CD4-positive, alpha-beta T cell (primary cell): Measurements from ENCODE around the gene ARHGAP15. TPM values are rescaled to one million over a fixed set of nuclear protein-coding genes. Genes with fewer than 3 reads are reported as not detected.
A peak's percentile ranks its signal among the peaks of the same experiment; 100 is the strongest.

ENCODE experiments used
- ATAC-seq: fragments of 200-7000 bp; cut with Tn5 transposase; one replicate; pipeline ENCODE4 v1.10.0; 2022; ENCODE audit warnings: mild to moderate bottlenecking; ENCODE audit not compliant: poor library complexity
- CTCF ChIA-PET: fragments of 350-600 bp; sonication (Branson Sonifier 250); formaldehyde crosslinking; loops from one replicate; lab custom pipeline; 2021; ENCODE audit warnings: antibody characterized with exemption, inconsistent platforms; lab: Charles Lee
- POLR2A ChIA-PET: fragments of 350-600 bp; sonication (Branson Sonifier 250); formaldehyde crosslinking; loops from one replicate; lab custom pipeline; 2021; ENCODE audit warnings: antibody characterized with exemption, inconsistent platforms; lab: Charles Lee
- DNase-seq, 14 experiments: peaks; one replicate each; pipeline ENCODE4 v3.0.0-alpha.2; 2013 to 2020; ENCODE audit warnings: mixed read lengths in 2 of 14
- H3K27ac ChIP-seq, 2 donors: one replicate each; pipeline versions ENCODE4 v1.5.1 to v1.7.0; 2013; ENCODE audit warnings: low read length in 2 of 2, low read depth in 1 of 2, mild to moderate bottlenecking in 1 of 2
- H3K27me3 ChIP-seq, 2 experiments: 1 replicate in 1 of 2; 2 replicates in 1 of 2; pipeline versions ENCODE4 v1.6.1 to v1.7.0; 2013; ENCODE audit warnings: low read length in 2 of 2, control low read depth in 1 of 2, mild to moderate bottlenecking in 1 of 2, moderate library complexity in 1 of 2; ENCODE audit not compliant: insufficient read depth in 2 of 2, control insufficient read depth in 1 of 2
- H3K36me3 ChIP-seq: one replicate; pipeline ENCODE4 v1.6.1; 2013; ENCODE audit warnings: low read length, control low read depth; ENCODE audit not compliant: insufficient read depth
- H3K4me1 ChIP-seq: one replicate; pipeline ENCODE4 v1.6.1; 2013; ENCODE audit warnings: low read length, control low read depth; ENCODE audit not compliant: insufficient read depth
- H3K4me3 ChIP-seq: one replicate; pipeline ENCODE4 v1.5.1; 2013; ENCODE audit warnings: mild to moderate bottlenecking, low read length, moderate library complexity
- H3K9me3 ChIP-seq, 2 experiments: 1 replicate in 1 of 2; 2 replicates in 1 of 2; pipeline versions ENCODE4 v1.6.1 to v1.7.0; 2013; ENCODE audit warnings: low read length in 2 of 2, mild to moderate bottlenecking in 2 of 2, control low read depth in 1 of 2, moderate library complexity in 1 of 2; ENCODE audit not compliant: control insufficient read depth in 1 of 2, insufficient read depth in 1 of 2
- H3K27ac Mint-ChIP-seq: one replicate; pipeline ENCODE4 v1.8.0; 2020; ENCODE audit warnings: mixed read lengths
- H3K27me3 Mint-ChIP-seq: one replicate; pipeline ENCODE4 v1.8.0; 2021; ENCODE audit warnings: mixed read lengths
- H3K36me3 Mint-ChIP-seq: one replicate; pipeline ENCODE4 v1.8.0; 2021; ENCODE audit warnings: low read depth, mixed read lengths
- H3K4me1 Mint-ChIP-seq: one replicate; pipeline ENCODE4 v1.8.0; 2021; ENCODE audit warnings: low read depth, mixed read lengths
- H3K4me3 Mint-ChIP-seq: one replicate; pipeline ENCODE4 v1.8.0; 2020; ENCODE audit warnings: mild to moderate bottlenecking, mixed read lengths
- H3K9me3 Mint-ChIP-seq: one replicate; pipeline ENCODE4 v1.8.0; 2020; ENCODE audit warnings: mixed read lengths
- CTCF ChIP-seq: fragments of 200-600 bp; IDR thresholded peaks from one replicate; pipeline ENCODE4 v1.8.0; 2022; ENCODE audit warnings: antibody characterized with exemption, mild to moderate bottlenecking
- intact Hi-C, 2 experiments: fragments of 100-400 bp; cut with DNase I in 1 of 2; cut with micrococcal nuclease in 1 of 2; formaldehyde crosslinking; loops; one replicate each; pipeline versions ENCODE4 v1.15.1 to v1.9.0; 2023 to 2025; cut with DNase I, micrococcal nuclease
- total RNA-seq, 174 experiments: library from RNA in 2 of 174; stranded (reverse) in 2 of 174; gene quantifications; one replicate each; pipeline ENCODE4 v1.2.3 and lab custom pipeline; 2021 to 2026

Gene ARHGAP15
- total RNA-seq, 2 experiments from 2014 or later, result 158 to 165 TPM

GRCh38 chr2:143160732-143161707 is 31.8 kb downstream of the ARHGAP15 start:
- POLR2A ChIA-PET, result interaction anchor here (0.8 to 4.1 kb wide), 15 partner anchors 9 to 101 kb away, joined by 3 to 36 read pairs (median 5); partner anchors contain the start of gene ARHGAP15
- no peak for TF ChIP-seq CTCF

GRCh38 chr2:143162123-143162837 is 33.1 kb downstream of the ARHGAP15 start:
- intact Hi-C loops, result loop anchor here (1.0 to 2.0 kb wide), 4 partner anchors 51 to 97 kb away; no protein-coding TSS in a partner anchor
- Histone ChIP-seq H3K36me3 (peaks cover 50% of the 10 kb centered on the region), H3K27me3 (no peaks in the 10 kb centered on the region), H3K27ac (no peak overlapping the region), H3K9me3 (no peaks in the 10 kb centered on the region), H3K4me1 (peaks cover 13% of the 10 kb centered on the region), H3K4me3 (no peak overlapping the region)
- H3K27me3 Mint-ChIP-seq, result no peaks in the 10 kb centered on the region
- TF ChIP-seq CTCF, result peak; percentile 82
- H3K36me3 Mint-ChIP-seq, result peaks cover 89% of the 10 kb centered on the region
- ATAC-seq (peak; percentile 99), DNase-seq (peak; percentile 24 to 86 (median 55))
- H3K9me3 Mint-ChIP-seq, result no peaks in the 10 kb centered on the region
- CTCF ChIA-PET, result interaction anchor here (0.5 to 4.1 kb wide), 31 partner anchors 9 to 559 kb away, joined by 3 to 76 read pairs (median 5); partner anchors contain the start of gene ARHGAP15
- POLR2A ChIA-PET, result interaction anchor here (0.8 to 4.1 kb wide), 12 partner anchors 9 to 100 kb away, joined by 3 to 36 read pairs (median 6); partner anchors contain the start of gene ARHGAP15
- H3K27ac Mint-ChIP-seq, result peak overlapping the region; percentile 84
- peaks cover 95% of the 10 kb centered on the region for H3K4me1 Mint-ChIP-seq
- H3K4me3 Mint-ChIP-seq, result peak overlapping the region; percentile 2

More at GRCh38 chr2:143160732-143161707, 31.8 kb downstream of the ARHGAP15 start:
- H3K27ac ChIP-seq, result peak overlapping the region in 1 of 2 donors; percentile 35
- H3K27me3 Mint-ChIP-seq, result no peaks in the 10 kb centered on the region
- H3K27me3 ChIP-seq, result no peaks in the 10 kb centered on the region
- peaks cover 51% of the 10 kb centered on the region for H3K36me3 ChIP-seq
- peaks cover 87% of the 10 kb centered on the region for H3K36me3 Mint-ChIP-seq
- intact Hi-C loops, result loop anchor here in 1 of 2 experiments (2.0 kb wide), 1 partner anchor 32 kb away; the partner anchor contains the start of gene ARHGAP15
- H3K27ac Mint-ChIP-seq, result peak overlapping the region; percentile 84
- peaks cover 12% of the 10 kb centered on the region for H3K4me1 ChIP-seq
- peaks cover 95% of the 10 kb centered on the region for H3K4me1 Mint-ChIP-seq
- no peaks in the 10 kb centered on the region for H3K9me3 ChIP-seq
- CTCF ChIA-PET, result interaction anchor here (0.6 to 4.1 kb wide), 18 partner anchors 10 to 126 kb away, joined by 3 to 76 read pairs (median 6); partner anchors contain the start of gene ARHGAP15
- DNase-seq (no peak), ATAC-seq (no peak)
- peak overlapping the region; percentile 62 for H3K4me3 Mint-ChIP-seq
- no peak overlapping the region for H3K4me3 ChIP-seq
- no peaks in the 10 kb centered on the region for H3K9me3 Mint-ChIP-seq

GRCh38 chr2:143162997-143163396 is 33.8 kb downstream of the ARHGAP15 start:
- Mint-ChIP-seq H3K36me3 (peaks cover 89% of the 10 kb centered on the region), H3K4me3 (no peak overlapping the region), H3K9me3 (no peaks in the 10 kb centered on the region), H3K4me1 (peaks cover 95% of the 10 kb centered on the region), H3K27ac (peak overlapping the region; percentile 55), H3K27me3 (no peaks in the 10 kb centered on the region)
- intact Hi-C loops, result loop anchor here (1.0 to 2.0 kb wide), 4 partner anchors 52 to 96 kb away; no protein-coding TSS in a partner anchor
- POLR2A ChIA-PET, result interaction anchor here (1.0 to 4.1 kb wide), 3 partner anchors 32 to 96 kb away, joined by 3 to 36 read pairs (median 20); no protein-coding TSS in a partner anchor
- H3K27me3 ChIP-seq, result no peaks in the 10 kb centered on the region
- ATAC-seq (no peak), DNase-seq (no peak)
- no peak overlapping the region for H3K4me3 ChIP-seq
- no peak overlapping the region for H3K27ac ChIP-seq
- CTCF ChIA-PET, result interaction anchor here (0.6 to 4.1 kb wide), 15 partner anchors 9 to 129 kb away, joined by 3 to 76 read pairs (median 6); no protein-coding TSS in a partner anchor
- H3K9me3 ChIP-seq, result no peaks in the 10 kb centered on the region
- peaks cover 17% of the 10 kb centered on the region for H3K4me1 ChIP-seq
- H3K36me3 ChIP-seq, result peaks cover 50% of the 10 kb centered on the region
- TF ChIP-seq CTCF, result no peak
